Endothelial cell of umbilical vein (primary cell): Measurements from ENCODE around the gene TAAR8. TPM values are rescaled to one million over a fixed set of nuclear protein-coding genes. Genes with fewer than 3 reads are reported as not detected.

Experiments used
- BruUV-seq: library from RNA; stranded (reverse); fragments of 400-500 nt; replicated peaks from 2 replicates; lab custom pipeline; 2021; lab: Mats Ljungman, UMichigan
- CTCF ChIA-PET: fragments of 300-600, 350-600 bp; sonication (Branson Sonifier 250); formaldehyde crosslinking; loops from one replicate; lab custom pipeline; 2021; ENCODE audit warnings: antibody characterized with exemption, inconsistent platforms; lab: Charles Lee
- POLR2A ChIA-PET: fragments of 300-600, 350-600 bp; sonication (Branson Sonifier 250); formaldehyde crosslinking; loops from one replicate; lab custom pipeline; 2021; ENCODE audit warnings: antibody characterized with exemption, inconsistent platforms; lab: Charles Lee
- DNase-seq: peaks from one replicate; pipeline ENCODE4 v3.0.0-alpha.2; 2011; ENCODE audit warnings: low read depth, low spot score
- FAIRE-seq: peaks from 2 replicates; lab custom pipeline; 2011; peaks lifted over from hg19 to GRCh38; lab: Jason Lieb, UNC
- H2AFZ ChIP-seq: 2 replicates; pipeline ENCODE4 v1.6.0; 2012; ENCODE audit warnings: low read depth, low read length, control low read depth, inconsistent platforms
- H3K27ac ChIP-seq: 2 replicates; pipeline ENCODE4 v1.5.1; 2011; ENCODE audit warnings: low read depth, mild to moderate bottlenecking, control low read depth, low read length, moderate library complexity; ENCODE audit not compliant: insufficient read depth
- H3K27me3 ChIP-seq, 2 experiments: 2 replicates each; pipeline versions ENCODE4 v1.6.0 to v1.6.1; 2011; ENCODE audit warnings: low read length in 2 of 2, mixed read lengths in 1 of 2; ENCODE audit not compliant: control insufficient read depth in 2 of 2, insufficient read depth in 2 of 2
- H3K36me3 ChIP-seq, 2 experiments: 2 replicates in 1 of 2; 3 replicates in 1 of 2; pipeline ENCODE4 v1.5.1; 2011; ENCODE audit warnings: low read length in 2 of 2, mild to moderate bottlenecking in 1 of 2, moderate library complexity in 1 of 2; ENCODE audit not compliant: control insufficient read depth in 2 of 2, insufficient read depth in 2 of 2; ENCODE audit errors: extremely low read depth in 1 of 2
- H3K4me1 ChIP-seq: 3 replicates; pipeline ENCODE4 v1.5.1; 2011; ENCODE audit warnings: mild to moderate bottlenecking, low read length; ENCODE audit not compliant: control insufficient read depth, insufficient read depth; ENCODE audit errors: extremely low read depth
- H3K4me2 ChIP-seq: 2 replicates; pipeline ENCODE4 v1.6.1; 2011; ENCODE audit warnings: low read length, control low read depth, mixed read lengths; ENCODE audit not compliant: insufficient read depth
- H3K4me3 ChIP-seq, 3 experiments: fragments of 200-600 bp in 1 of 3; sonication (generic), shearing (Covaris generic) in 1 of 3; replicated peaks in 1 of 3; 2 replicates each; pipeline ENCODE4 v1.5.1; 2011 to 2016; ENCODE audit warnings: control low read depth in 3 of 3, low read length in 3 of 3, mild to moderate bottlenecking in 2 of 3, inconsistent platforms in 1 of 3, low read depth in 1 of 3, moderate library complexity in 1 of 3; ENCODE audit not compliant: insufficient read depth in 1 of 3
- H3K79me2 ChIP-seq: 2 replicates; pipeline ENCODE4 v1.6.0; 2012; ENCODE audit warnings: low read length, inconsistent platforms; ENCODE audit not compliant: control insufficient read depth, insufficient read depth
- H3K9ac ChIP-seq: replicated peaks from 2 replicates; pipeline ENCODE3; 2011; ENCODE audit warnings: low read length, control low read depth; ENCODE audit not compliant: insufficient read depth; ENCODE audit errors: extremely low read depth
- H3K9me1 ChIP-seq: replicated peaks from 3 replicates; pipeline ENCODE4 v1.6.0; 2011; ENCODE audit warnings: mild to moderate bottlenecking, low read length; ENCODE audit not compliant: control insufficient read depth, insufficient read depth; ENCODE audit errors: extremely low read depth
- H3K9me3 ChIP-seq: replicated peaks from 2 replicates; pipeline ENCODE4 v1.5.1; 2012; ENCODE audit warnings: low read length, inconsistent platforms; ENCODE audit not compliant: control insufficient read depth, insufficient read depth
- H4K20me1 ChIP-seq: replicated peaks from 2 replicates; pipeline ENCODE3; 2011; ENCODE audit warnings: mild to moderate bottlenecking, low read length; ENCODE audit not compliant: control insufficient read depth, insufficient read depth; ENCODE audit errors: extremely low read depth
- CTCF ChIP-seq, 2 donors: IDR thresholded peaks; 1 replicate in 1 of 2; 2 replicates in 1 of 2; pipeline ENCODE4 v1.5.1; 2011; ENCODE audit warnings: low read length in 2 of 2, mild to moderate bottlenecking in 2 of 2, moderate library complexity in 2 of 2, control low read depth in 1 of 2, inconsistent platforms in 1 of 2, low read depth in 1 of 2; ENCODE audit not compliant: insufficient read depth in 1 of 2; ENCODE audit errors: extremely low read depth in 1 of 2
- EZH2 ChIP-seq: IDR thresholded peaks from 2 replicates; pipeline ENCODE4 v1.6.1; 2012; ENCODE audit warnings: borderline replicate concordance, low read depth, mild to moderate bottlenecking, moderate library complexity, low read length, inconsistent platforms; ENCODE audit not compliant: severe bottlenecking
- FOS ChIP-seq: IDR thresholded peaks from 2 replicates; pipeline ENCODE4 v1.6.1; 2011; ENCODE audit warnings: mild to moderate bottlenecking, low read length, moderate library complexity, borderline replicate concordance; ENCODE audit not compliant: insufficient read depth
- GATA2 ChIP-seq: IDR thresholded peaks from 2 replicates; pipeline ENCODE4 v1.7.0; 2011; ENCODE audit warnings: low read depth, mild to moderate bottlenecking, moderate library complexity, mixed read lengths, low read length; ENCODE audit not compliant: insufficient read length, insufficient read depth
- JUN ChIP-seq: IDR thresholded peaks from 2 replicates; pipeline ENCODE4 v1.6.1; 2011; ENCODE audit warnings: borderline replicate concordance, low read depth; ENCODE audit not compliant: insufficient read length, insufficient read depth
- MAX ChIP-seq: IDR thresholded peaks from 2 replicates; pipeline ENCODE4 v1.6.1; 2011; ENCODE audit not compliant: insufficient read depth, insufficient read length
- MYC ChIP-seq: IDR thresholded peaks from one replicate; pipeline ENCODE4 v1.6.1; 2011; ENCODE audit warnings: mild to moderate bottlenecking, low read depth, low read length
- POLR2A ChIP-seq: IDR thresholded peaks from 2 replicates; pipeline ENCODE4 v1.6.1; 2012; ENCODE audit warnings: low read depth, mild to moderate bottlenecking, control low read depth, low read length
- POLR2AphosphoS5 ChIP-seq: IDR thresholded peaks from 2 replicates; pipeline ENCODE4 v1.6.1; 2012; ENCODE audit warnings: low read depth, mild to moderate bottlenecking, control low read depth, low read length, moderate library complexity; ENCODE audit not compliant: insufficient read depth
- dilution Hi-C: fragments of 300-500 bp; cut with MboI; formaldehyde crosslinking; loops from one replicate; pipeline ENCODE4 v1.15.0; 2019; ENCODE audit warnings: low sequenced_read_pairs; ENCODE audit not compliant: extremely low pct_ligation_motif_present
- intact Hi-C: fragments of 100-400 bp; cut with micrococcal nuclease; formaldehyde crosslinking; loops from one replicate; pipeline ENCODE4 v1.10.0; 2022
- polyA plus RNA-seq, 4 experiments: library from polyadenylated mRNA; depleted of rRNA in 3 of 4; stranded (reverse) in 3 of 4; unstranded in 1 of 4; fragments of >200 nt; gene quantifications; 2 replicates each; pipeline versions ENCODE4 v1.2.1 to v1.2.3, GENCODE V29; 2011 to 2012; ENCODE audit warnings: missing spikeins in 1 of 4
- total RNA-seq: library from RNA; stranded (reverse); gene quantifications from 2 replicates; pipeline ENCODE4 v1.2.3, GENCODE V29; 2021

TAAR8 gene
- total and polyA plus RNA-seq, 2 donors (not counting 3 experiments of a cell fraction or from before 2014, with no cell fraction given) = not detected

- no peak overlapping the region for H3K4me2 ChIP-seq
- FAIRE-seq (no peak), DNase-seq (no peak)
- no peak overlapping the region for H3K27ac ChIP-seq
- no TSS peak for BruUV-seq
- no peak overlapping the region for H2AFZ ChIP-seq
- no peak for TF ChIP-seq MAX
- no peak for TF ChIP-seq MYC
- H3K27me3 ChIP-seq = peaks cover 0 to 3% of the 10 kb centered on the region in 2 experiments
- H3K9me1 ChIP-seq = no peaks in the 10 kb centered on the region
- intact Hi-C loops = no loop called here
- H3K9ac ChIP-seq = no peak overlapping the region
- dilution Hi-C loops = no loop called here
- ChIA-PET POLR2A (no interaction called here), CTCF (interaction anchor here (0.9 to 1.5 kb wide), 3 partner anchors 12 to 19 kb away, joined by 3 to 4 read pairs (median 3); no protein-coding TSS in a partner anchor)
- H3K4me1 ChIP-seq = no peaks in the 10 kb centered on the region
- no peaks in the 10 kb centered on the region for H4K20me1 ChIP-seq
- H3K9me3 ChIP-seq = no peaks in the 10 kb centered on the region
- H3K36me3 ChIP-seq = no peaks in the 10 kb centered on the region
- no peak overlapping the region for H3K4me3 ChIP-seq
- H3K79me2 ChIP-seq = no peaks in the 10 kb centered on the region
These were observed 37.9 kb downstream of the TAAR8 start for GRCh38 chr6:132590362-132590761.

- H3K9me1 ChIP-seq = no peaks in the 10 kb centered on the region
- H4K20me1 ChIP-seq = no peaks in the 10 kb centered on the region
- H3K9me3 ChIP-seq = no peaks in the 10 kb centered on the region
- TF ChIP-seq MAX (no peak), MYC (no peak), POLR2AphosphoS5 (no peak), CTCF (IDR thresholded peaks at IDR 0.05; ENCODE audit: extremely low read depth in 1 of 2, insufficient read depth in 1 of 2, low read depth in 1 of 2, low read length in 2 of 2) (no peak), EZH2 (no peak), FOS (no peak), GATA2 (no peak), JUN (no peak), POLR2A (no peak)
- FAIRE-seq (no peak), DNase-seq (no peak)
- intact Hi-C loops = no loop called here
- H3K36me3 ChIP-seq = no peaks in the 10 kb centered on the region
- H3K9ac ChIP-seq = no peak overlapping the region
- no peak overlapping the region for H3K4me3 ChIP-seq
- no peaks in the 10 kb centered on the region for H3K4me1 ChIP-seq
- H2AFZ ChIP-seq = no peak overlapping the region
- dilution Hi-C loops = no loop called here
- ChIA-PET POLR2A (no interaction called here), CTCF (interaction anchor here (1.6 kb wide), 1 partner anchor 10 kb away, joined by 4 read pairs; no protein-coding TSS in a partner anchor)
- H3K27ac ChIP-seq = no peak overlapping the region
- no peak overlapping the region for H3K4me2 ChIP-seq
- H3K27me3 ChIP-seq = peaks cover 0 to 3% of the 10 kb centered on the region in 2 experiments
- H3K79me2 ChIP-seq = no peaks in the 10 kb centered on the region
- no TSS peak for BruUV-seq
These were observed 40.4 kb downstream of the TAAR8 start for GRCh38 chr6:132592855-132593254.
